ENCODE measurements around the gene TJP2. TPM values are rescaled to one million over a fixed set of nuclear protein-coding genes. Genes with fewer than 3 reads are reported as not detected.
"Not testable (repeated sequence)": the region's sequence is repeated elsewhere in the genome, so short reads cannot be mapped to it uniquely, and the experiment has no call there.

Gene TJP2
- total RNA-seq, 1 donor from 2014 or later = 254 TPM

- H3K27ac Mint-ChIP-seq = no peak overlapping the region
- H3K27me3 Mint-ChIP-seq = no peaks in the 10 kb centered on the region
- no peak for TF ChIP-seq CTCF (IDR thresholded peaks at IDR 0.05; ENCODE audit: unreplicated experiment)
- DNase-seq (ENCODE audit: low spot score, unreplicated experiment) = no peak
- no peak overlapping the region for H3K4me3 Mint-ChIP-seq (ENCODE audit: low read depth)
- peaks cover 11% of the 10 kb centered on the region for H3K4me1 Mint-ChIP-seq (ENCODE audit: low read depth)
- no peaks in the 10 kb centered on the region for H3K9me3 Mint-ChIP-seq (ENCODE audit: low read depth)
- H3K36me3 Mint-ChIP-seq (ENCODE audit: insufficient read depth) = peaks cover 41% of the 10 kb centered on the region
Measured at GRCh38 chr9:69158471-69158870, 15.6 kb upstream of the TJP2 start.

DNA sequence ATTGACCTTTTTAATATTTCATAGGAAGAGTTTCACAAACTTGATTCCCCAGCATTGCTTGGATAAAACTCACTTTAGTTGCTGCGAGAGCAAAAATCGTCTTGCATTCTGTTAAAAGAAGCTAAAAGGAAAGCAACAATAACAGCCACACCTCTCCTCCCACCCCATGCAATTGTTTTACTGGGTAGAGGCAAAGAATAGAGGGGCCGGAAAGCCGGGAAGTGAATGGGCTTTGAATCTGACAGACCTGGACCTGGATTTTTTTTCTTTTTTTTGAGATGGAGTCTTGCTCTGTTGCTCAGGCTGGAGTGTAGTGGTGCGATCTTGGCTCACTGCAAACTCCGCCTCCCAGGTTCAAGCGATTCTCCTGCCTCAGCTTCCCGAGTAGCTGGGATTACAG is 9.5 kb upstream of the TJP2 start:
- peaks cover 12% of the 10 kb centered on the region for H3K4me1 Mint-ChIP-seq (ENCODE audit: low read depth)
- H3K36me3 Mint-ChIP-seq (ENCODE audit: insufficient read depth) = peaks cover 20% of the 10 kb centered on the region
- not testable (repeated sequence) for H3K4me3 Mint-ChIP-seq (ENCODE audit: low read depth); H3K27ac Mint-ChIP-seq; H3K9me3 Mint-ChIP-seq (ENCODE audit: low read depth); DNase-seq (ENCODE audit: low spot score, unreplicated experiment); H3K27me3 Mint-ChIP-seq

- H3K36me3 Mint-ChIP-seq (ENCODE audit: insufficient read depth) = peaks cover 13% of the 10 kb centered on the region
- no peaks in the 10 kb centered on the region for H3K27me3 Mint-ChIP-seq
- DNase-seq (ENCODE audit: low spot score, unreplicated experiment) = no peak
- TF ChIP-seq CTCF (IDR thresholded peaks at IDR 0.05; ENCODE audit: unreplicated experiment) = no peak
- no peak overlapping the region for H3K27ac Mint-ChIP-seq
- H3K4me3 Mint-ChIP-seq (ENCODE audit: low read depth) = no peak overlapping the region
- peaks cover 13% of the 10 kb centered on the region for H3K4me1 Mint-ChIP-seq (ENCODE audit: low read depth)
- H3K9me3 Mint-ChIP-seq (ENCODE audit: low read depth) = no peaks in the 10 kb centered on the region
Measured at GRCh38 chr9:69165581-69165980, 8.5 kb upstream of the TJP2 start.

- no peaks in the 10 kb centered on the region for H3K9me3 Mint-ChIP-seq (ENCODE audit: low read depth)
- DNase-seq (ENCODE audit: low spot score, unreplicated experiment) = no peak
Measured at GRCh38 chr9:69168709-69169217, 5.3 kb upstream of the TJP2 start.

GRCh38 chr9:69170231-69170630 is 3.8 kb upstream of the TJP2 start:
- no peak overlapping the region for H3K4me3 Mint-ChIP-seq (ENCODE audit: low read depth)
- DNase-seq (ENCODE audit: low spot score, unreplicated experiment) = no peak
- no peaks in the 10 kb centered on the region for H3K36me3 Mint-ChIP-seq (ENCODE audit: insufficient read depth)
- H3K27ac Mint-ChIP-seq = no peak overlapping the region
- H3K9me3 Mint-ChIP-seq (ENCODE audit: low read depth) = no peaks in the 10 kb centered on the region
- peaks cover 42% of the 10 kb centered on the region for H3K4me1 Mint-ChIP-seq (ENCODE audit: low read depth)
- H3K27me3 Mint-ChIP-seq = no peaks in the 10 kb centered on the region
- no peak for TF ChIP-seq CTCF (IDR thresholded peaks at IDR 0.05; ENCODE audit: unreplicated experiment)

More at GRCh38 chr9:69168709-69169217, 5.3 kb upstream of the TJP2 start:
- Mint-ChIP-seq H3K36me3 (ENCODE audit: insufficient read depth) (peaks cover 2% of the 10 kb centered on the region), H3K27me3 (no peaks in the 10 kb centered on the region), H3K27ac (peak overlapping the region; percentile 69), H3K4me3 (ENCODE audit: low read depth) (no peak overlapping the region), H3K4me1 (ENCODE audit: low read depth) (peaks cover 37% of the 10 kb centered on the region)
- TF ChIP-seq CTCF (IDR thresholded peaks at IDR 0.05; ENCODE audit: unreplicated experiment) = no peak

GRCh38 chr9:69171049-69171448 is 3.0 kb upstream of the TJP2 start:
- Mint-ChIP-seq H3K4me3 (ENCODE audit: low read depth) (no peak overlapping the region), H3K27ac (peak overlapping the region; percentile 89), H3K36me3 (ENCODE audit: insufficient read depth) (no peaks in the 10 kb centered on the region), H3K4me1 (ENCODE audit: low read depth) (peaks cover 49% of the 10 kb centered on the region), H3K27me3 (no peaks in the 10 kb centered on the region), H3K9me3 (ENCODE audit: low read depth) (no peaks in the 10 kb centered on the region)
- no peak for TF ChIP-seq CTCF (IDR thresholded peaks at IDR 0.05; ENCODE audit: unreplicated experiment)
- DNase-seq (ENCODE audit: low spot score, unreplicated experiment) = no peak

Data from progenitor cell of endocrine pancreas (in vitro differentiated cells).